DND-41 (cell line): ENCODE measurements around the gene KIAA1328.

ENCODE experiments used
- CTCF ChIP-seq: IDR thresholded peaks from 2 replicates; pipeline ENCODE4 v1.5.1; 2012; ENCODE audit warnings: borderline replicate concordance, low read length, moderate library complexity, mild to moderate bottlenecking; ENCODE audit not compliant: poor library complexity, severe bottlenecking; ENCODE audit errors: extremely low read depth
- EZH2 ChIP-seq: IDR thresholded peaks from 3 replicates; pipeline ENCODE4 v1.6.1; 2012; ENCODE audit warnings: borderline replicate concordance, low read depth, mild to moderate bottlenecking, moderate library complexity, low read length, inconsistent platforms; ENCODE audit not compliant: severe bottlenecking

GRCh38 chr18:37270666-37271052, 441.7 kb downstream of the KIAA1328 start:
- TF ChIP-seq CTCF (no peak), EZH2 (no peak)
